ES-I3 (cell line): ENCODE data around the gene IL13.

Experiments used
- H3K36me3 ChIP-seq: 2 replicates; pipeline ENCODE4 v1.6.1; 2013; ENCODE audit warnings: mild to moderate bottlenecking, low read length, control low read depth, moderate library complexity; ENCODE audit not compliant: insufficient read depth
- H3K4me1 ChIP-seq: 2 replicates; pipeline ENCODE4 v1.6.1; 2013; ENCODE audit warnings: mild to moderate bottlenecking, control low read depth, low read length; ENCODE audit not compliant: insufficient read depth
- H3K9ac ChIP-seq: 2 replicates; pipeline ENCODE4 v1.6.1; 2013; ENCODE audit warnings: low read depth, mild to moderate bottlenecking, low read length, moderate library complexity
- H3K9me3 ChIP-seq: 2 replicates; pipeline ENCODE4 v1.6.1; 2013; ENCODE audit warnings: mild to moderate bottlenecking, low read length, moderate library complexity; ENCODE audit not compliant: control insufficient read depth, insufficient read depth

The IL13 gene

GRCh38 chr5:132641841-132642240 is 16.1 kb upstream of the IL13 start:
- Histone ChIP-seq H3K4me1 (peaks cover 6% of the 10 kb centered on the region; the same call in 1 of the 2 replicates), H3K36me3 (no peaks in the 10 kb centered on the region; the same call in none of the 2 replicates), H3K9ac (no peak overlapping the region), H3K9me3 (no peaks in the 10 kb centered on the region; the same call in 1 of the 2 replicates)

- H3K36me3 ChIP-seq: no peaks in the 10 kb centered on the region; the same call in none of the 2 replicates
Observed at GRCh38 chr5:132644177-132644576, 13.8 kb upstream of the IL13 start.

GRCh38 chr5:132646583-132647266 is 11.2 kb upstream of the IL13 start:
- H3K4me1 ChIP-seq: peaks cover 6% of the 10 kb centered on the region; the same call in 1 of the 2 replicates
- H3K9me3 ChIP-seq: no peaks in the 10 kb centered on the region; the same call in 1 of the 2 replicates
- H3K9ac ChIP-seq: no peak overlapping the region
- no peaks in the 10 kb centered on the region; the same call in none of the 2 replicates for H3K36me3 ChIP-seq

More at GRCh38 chr5:132644177-132644576, 13.8 kb upstream of the IL13 start:
- Histone ChIP-seq H3K4me1 (peaks cover 6% of the 10 kb centered on the region; the same call in 1 of the 2 replicates), H3K9me3 (no peaks in the 10 kb centered on the region; the same call in 1 of the 2 replicates), H3K9ac (no peak overlapping the region)

- peaks cover 6% of the 10 kb centered on the region; the same call in 1 of the 2 replicates for H3K4me1 ChIP-seq
- H3K9me3 ChIP-seq: no peaks in the 10 kb centered on the region; the same call in 1 of the 2 replicates
- no peaks in the 10 kb centered on the region; the same call in none of the 2 replicates for H3K36me3 ChIP-seq
- H3K9ac ChIP-seq: no peak overlapping the region
Observed at GRCh38 chr5:132647473-132647872, 10.5 kb upstream of the IL13 start.

- Histone ChIP-seq H3K9ac (no peak overlapping the region), H3K36me3 (no peaks in the 10 kb centered on the region; the same call in 1 of the 2 replicates), H3K4me1 (peaks cover 6% of the 10 kb centered on the region; the same call in 1 of the 2 replicates), H3K9me3 (no peaks in the 10 kb centered on the region; the same call in 1 of the 2 replicates)
Observed at GRCh38 chr5:132648355-132648754, 9.6 kb upstream of the IL13 start.

- H3K9ac ChIP-seq: no peak overlapping the region
- no peaks in the 10 kb centered on the region for H3K4me1 ChIP-seq
- H3K36me3 ChIP-seq: no peaks in the 10 kb centered on the region
- H3K9me3 ChIP-seq: no peaks in the 10 kb centered on the region
Observed at GRCh38 chr5:132651838-132652469, 6.0 kb upstream of the IL13 start.

- no peaks in the 10 kb centered on the region for H3K9me3 ChIP-seq
- no peaks in the 10 kb centered on the region for H3K36me3 ChIP-seq
- H3K9ac ChIP-seq: no peak overlapping the region
- no peaks in the 10 kb centered on the region for H3K4me1 ChIP-seq
Observed at GRCh38 chr5:132653716-132654115, 4.3 kb upstream of the IL13 start.

- no peaks in the 10 kb centered on the region for H3K9me3 ChIP-seq
- H3K9ac ChIP-seq: peak overlapping the region; percentile 49; the same call in 1 of the 2 replicates
- H3K36me3 ChIP-seq: no peaks in the 10 kb centered on the region
- no peaks in the 10 kb centered on the region for H3K4me1 ChIP-seq
Observed at GRCh38 chr5:132655821-132656773, 1.9 kb upstream of the IL13 start.

GRCh38 chr5:132656774-132657355 is 1.1 kb upstream of the IL13 start:
- no peaks in the 10 kb centered on the region for H3K9me3 ChIP-seq
- peak overlapping the region; percentile 49; the same call in 1 of the 2 replicates for H3K9ac ChIP-seq
- no peaks in the 10 kb centered on the region for H3K4me1 ChIP-seq
- H3K36me3 ChIP-seq: no peaks in the 10 kb centered on the region

GRCh38 chr5:132658381-132659302 is 669 bp downstream of the IL13 start:
- H3K36me3 ChIP-seq: no peaks in the 10 kb centered on the region
- no peak overlapping the region for H3K9ac ChIP-seq
- H3K9me3 ChIP-seq: no peaks in the 10 kb centered on the region
- no peaks in the 10 kb centered on the region for H3K4me1 ChIP-seq

- Histone ChIP-seq H3K9me3 (no peaks in the 10 kb centered on the region), H3K4me1 (no peaks in the 10 kb centered on the region), H3K36me3 (no peaks in the 10 kb centered on the region), H3K9ac (no peak overlapping the region)
Observed at GRCh38 chr5:132659598-132660493, 1.9 kb downstream of the IL13 start.

- Histone ChIP-seq H3K36me3 (no peaks in the 10 kb centered on the region), H3K4me1 (no peaks in the 10 kb centered on the region), H3K9me3 (no peaks in the 10 kb centered on the region), H3K9ac (no peak overlapping the region)
Observed at GRCh38 chr5:132661231-132662003, 3.4 kb downstream of the IL13 start.
